Stimulated activated naive B cell treated with anti-CD40 and anti-IgM and Interleukin-4, amounts not matched to agents 10 μg/mL and 1 μg/mL and 100 μg/mL, for 72 hours (primary cell): Measurements from ENCODE around the gene SH3BP2.

ENCODE experiments used
- ATAC-seq, 2 donors: fragments of 150-1000 bp; cut with Tn5 transposase; replicated peaks; 2 replicates each; pipeline ENCODE4 v1.10.0; 2021; ENCODE audit warnings: moderate library complexity in 1 of 2
- DNase-seq: peaks from one replicate; pipeline ENCODE4 v3.0.0; 2021
- H3K27ac Mint-ChIP-seq: one replicate; pipeline ENCODE4 v1.8.0; 2022; ENCODE audit warnings: mild to moderate bottlenecking, mixed read lengths
- H3K27me3 Mint-ChIP-seq, 2 donors: one replicate each; pipeline ENCODE4 v1.8.0; 2022; ENCODE audit warnings: mixed read lengths in 2 of 2
- H3K36me3 Mint-ChIP-seq, 2 donors: one replicate each; pipeline ENCODE4 v1.8.0; 2022; ENCODE audit warnings: mixed read lengths in 2 of 2, mild to moderate bottlenecking in 1 of 2
- H3K4me1 Mint-ChIP-seq, 2 donors: one replicate each; pipeline ENCODE4 v1.8.0; 2022; ENCODE audit warnings: mixed read lengths in 2 of 2, mild to moderate bottlenecking in 1 of 2
- H3K4me3 Mint-ChIP-seq, 2 donors: one replicate each; pipeline ENCODE4 v1.8.0; 2022; ENCODE audit warnings: mild to moderate bottlenecking in 2 of 2, mixed read lengths in 2 of 2, moderate library complexity in 1 of 2
- H3K9me3 Mint-ChIP-seq, 2 donors: one replicate each; pipeline ENCODE4 v1.8.0; 2022; ENCODE audit warnings: mixed read lengths in 2 of 2, mild to moderate bottlenecking in 1 of 2

SH3BP2 gene

GRCh38 chr4:2873329-2873728 is 80.4 kb downstream of the SH3BP2 start:
- DNase-seq (no peak), ATAC-seq (no peak)
- H3K36me3 Mint-ChIP-seq, result peaks cover 13 to 22% of the 10 kb centered on the region in 2 donors
- no peaks in the 10 kb centered on the region for H3K27me3 Mint-ChIP-seq
- peaks cover 29 to 46% of the 10 kb centered on the region in 2 donors for H3K4me1 Mint-ChIP-seq
- no peak overlapping the region for H3K27ac Mint-ChIP-seq
- H3K9me3 Mint-ChIP-seq, result no peaks in the 10 kb centered on the region
- H3K4me3 Mint-ChIP-seq, result no peak overlapping the region

- Mint-ChIP-seq H3K4me1 (peaks cover 20 to 36% of the 10 kb centered on the region in 2 donors), H3K27me3 (no peaks in the 10 kb centered on the region), H3K4me3 (no peak overlapping the region), H3K9me3 (no peaks in the 10 kb centered on the region), H3K27ac (no peak overlapping the region), H3K36me3 (peaks cover 13 to 31% of the 10 kb centered on the region in 2 donors)
- no peak for ATAC-seq
- no peak for DNase-seq
Measured at GRCh38 chr4:2874861-2875260, 82.0 kb downstream of the SH3BP2 start.

- no peaks in the 10 kb centered on the region for H3K27me3 Mint-ChIP-seq
- no peaks in the 10 kb centered on the region for H3K9me3 Mint-ChIP-seq
- H3K4me1 Mint-ChIP-seq, result peaks cover 19 to 33% of the 10 kb centered on the region in 2 donors
- H3K4me3 Mint-ChIP-seq, result no peak overlapping the region
- no peak overlapping the region for H3K27ac Mint-ChIP-seq
- DNase-seq (no peak), ATAC-seq (no peak)
- H3K36me3 Mint-ChIP-seq, result peaks cover 11 to 34% of the 10 kb centered on the region in 2 donors
Measured at GRCh38 chr4:2875556-2875955, 82.7 kb downstream of the SH3BP2 start.

- ATAC-seq, result no peak
- DNase-seq, result no peak
- no peak overlapping the region for H3K4me3 Mint-ChIP-seq
- H3K36me3 Mint-ChIP-seq, result peaks cover 12 to 39% of the 10 kb centered on the region in 2 donors
- H3K9me3 Mint-ChIP-seq, result no peaks in the 10 kb centered on the region
- peaks cover 14 to 27% of the 10 kb centered on the region in 2 donors for H3K4me1 Mint-ChIP-seq
- H3K27ac Mint-ChIP-seq, result peak overlapping the region; percentile 68
- no peaks in the 10 kb centered on the region for H3K27me3 Mint-ChIP-seq
Measured at GRCh38 chr4:2878346-2878745, 85.5 kb downstream of the SH3BP2 start.

GRCh38 chr4:2879026-2879425 is 86.1 kb downstream of the SH3BP2 start:
- H3K4me1 Mint-ChIP-seq, result peaks cover 13 to 27% of the 10 kb centered on the region in 2 donors
- ATAC-seq, result no peak
- H3K27ac Mint-ChIP-seq, result peak overlapping the region; percentile 65
- H3K27me3 Mint-ChIP-seq, result no peaks in the 10 kb centered on the region
- H3K9me3 Mint-ChIP-seq, result no peaks in the 10 kb centered on the region
- no peak for DNase-seq
- no peak overlapping the region for H3K4me3 Mint-ChIP-seq
- peaks cover 14 to 43% of the 10 kb centered on the region in 2 donors for H3K36me3 Mint-ChIP-seq

GRCh38 chr4:2881431-2881830 is 88.5 kb downstream of the SH3BP2 start:
- Mint-ChIP-seq H3K27ac (no peak overlapping the region), H3K4me1 (peaks cover 14 to 20% of the 10 kb centered on the region in 2 donors), H3K9me3 (no peaks in the 10 kb centered on the region), H3K4me3 (no peak overlapping the region), H3K27me3 (no peaks in the 10 kb centered on the region), H3K36me3 (peaks cover 22 to 62% of the 10 kb centered on the region in 2 donors)
- ATAC-seq (no peak), DNase-seq (no peak)

GRCh38 chr4:2882341-2882740 is 89.5 kb downstream of the SH3BP2 start:
- no peak for DNase-seq
- H3K36me3 Mint-ChIP-seq, result peaks cover 27 to 64% of the 10 kb centered on the region in 2 donors
- H3K27ac Mint-ChIP-seq, result no peak overlapping the region
- H3K9me3 Mint-ChIP-seq, result no peaks in the 10 kb centered on the region
- peaks cover 14 to 17% of the 10 kb centered on the region in 2 donors for H3K4me1 Mint-ChIP-seq
- H3K4me3 Mint-ChIP-seq, result no peak overlapping the region
- ATAC-seq, result no peak
- H3K27me3 Mint-ChIP-seq, result no peaks in the 10 kb centered on the region

GRCh38 chr4:2886161-2886560 is 93.3 kb downstream of the SH3BP2 start:
- H3K27ac Mint-ChIP-seq, result no peak overlapping the region
- DNase-seq (no peak), ATAC-seq (no peak)
- no peaks in the 10 kb centered on the region for H3K27me3 Mint-ChIP-seq
- H3K4me3 Mint-ChIP-seq, result no peak overlapping the region
- H3K4me1 Mint-ChIP-seq, result peaks cover 5% of the 10 kb centered on the region in 2 donors
- H3K9me3 Mint-ChIP-seq, result no peaks in the 10 kb centered on the region
- H3K36me3 Mint-ChIP-seq, result peaks cover 28 to 51% of the 10 kb centered on the region in 2 donors

GRCh38 chr4:2886622-2887021 is 93.7 kb downstream of the SH3BP2 start:
- Mint-ChIP-seq H3K36me3 (peaks cover 28 to 51% of the 10 kb centered on the region in 2 donors), H3K4me3 (no peak overlapping the region), H3K4me1 (peaks cover 5% of the 10 kb centered on the region in 2 donors), H3K27me3 (no peaks in the 10 kb centered on the region), H3K9me3 (no peaks in the 10 kb centered on the region), H3K27ac (no peak overlapping the region)
- no peak for DNase-seq
- ATAC-seq, result no peak

GRCh38 chr4:2887343-2887742 is 94.5 kb downstream of the SH3BP2 start:
- ATAC-seq (no peak), DNase-seq (no peak)
- H3K4me1 Mint-ChIP-seq, result peaks cover 5 to 9% of the 10 kb centered on the region in 2 donors
- no peaks in the 10 kb centered on the region for H3K27me3 Mint-ChIP-seq
- H3K9me3 Mint-ChIP-seq, result no peaks in the 10 kb centered on the region
- H3K27ac Mint-ChIP-seq, result no peak overlapping the region
- H3K36me3 Mint-ChIP-seq, result peaks cover 28 to 53% of the 10 kb centered on the region in 2 donors
- H3K4me3 Mint-ChIP-seq, result no peak overlapping the region

GRCh38 chr4:2888886-2889285 is 96.0 kb downstream of the SH3BP2 start:
- Mint-ChIP-seq H3K27ac (peak overlapping the region; percentile 38), H3K9me3 (no peaks in the 10 kb centered on the region), H3K27me3 (no peaks in the 10 kb centered on the region), H3K4me3 (no peak overlapping the region), H3K36me3 (peaks cover 23 to 46% of the 10 kb centered on the region in 2 donors), H3K4me1 (peaks cover 5 to 9% of the 10 kb centered on the region in 2 donors)
- ATAC-seq (no peak), DNase-seq (no peak)
